ENCODE results near the gene MISFA. TPM values are rescaled to one million over a fixed set of nuclear protein-coding genes. Genes with fewer than 3 reads are reported as not detected.

Gene MISFA
- total RNA-seq, 1 experiment from 2014 or later = 3.7 TPM

- Histone ChIP-seq H3K79me2 (ENCODE audit: insufficient read depth, low read length) (peaks cover 14% of the 10 kb centered on the region; the same call in 1 of the 2 replicates), H3K9me3 (ENCODE audit: control insufficient read depth, low read depth, low read length) (no peaks in the 10 kb centered on the region), H3K14ac (ENCODE audit: insufficient read depth, low read length) (no peak overlapping the region), H3K23ac (ENCODE audit: insufficient read length, low read depth, low read length) (no peak overlapping the region), H3K4me2 (ENCODE audit: insufficient read depth, insufficient read length, low read length) (no peak overlapping the region), H3K4ac (ENCODE audit: low read depth, low read length) (no peak overlapping the region), H3K9ac (ENCODE audit: extremely low read depth, insufficient read length, low read length) (no peak overlapping the region), H3K79me1 (ENCODE audit: insufficient read depth, low read depth, low read length, poor library complexity, severe bottlenecking) (peaks cover 12% of the 10 kb centered on the region), H3K4me1 (ENCODE audit: insufficient read depth, low read length) (no peaks in the 10 kb centered on the region), H2BK120ac (ENCODE audit: low read depth, low read length, poor library complexity, severe bottlenecking) (no peak overlapping the region), H2BK5ac (ENCODE audit: insufficient read length, low read length) (no peak overlapping the region), H2BK15ac (ENCODE audit: low read depth, low read length) (no peak overlapping the region), H2AK5ac (ENCODE audit: insufficient read length, low read length) (no peak overlapping the region), H4K20me1 (ENCODE audit: control insufficient read depth, insufficient read depth, insufficient read length) (no peaks in the 10 kb centered on the region), H2BK12ac (ENCODE audit: insufficient read length, low read depth, low read length) (no peak overlapping the region), H3K27me3 (ENCODE audit: insufficient read depth, low read length) (no peaks in the 10 kb centered on the region), H2AFZ (ENCODE audit: low read length) (no peak overlapping the region), H4K5ac (ENCODE audit: insufficient read length, low read depth, low read length) (no peak overlapping the region), H3K56ac (ENCODE audit: insufficient read length, low read depth, low read length) (no peak overlapping the region), H4K8ac (replicated peaks; ENCODE audit: insufficient read length, low read depth, low read length) (no peak overlapping the region), H3K27ac (ENCODE audit: insufficient read length, low read depth, low read length) (no peak overlapping the region), H3K23me2 (ENCODE audit: insufficient read length, low read depth, low read length, poor library complexity, severe bottlenecking) (no peaks in the 10 kb centered on the region), H3T11ph (ENCODE audit: low read length) (no peak overlapping the region), H2BK20ac (ENCODE audit: low read depth, low read length, poor library complexity, severe bottlenecking) (no peak overlapping the region), H4K91ac (ENCODE audit: insufficient read length, low read depth, low read length) (no peak overlapping the region), H3K18ac (ENCODE audit: insufficient read length, low read depth, low read length) (no peak overlapping the region)
- DNase-seq = no peak
- H3K9me3 Mint-ChIP-seq = peaks cover 3% of the 10 kb centered on the region in 2 experiments; a peak in 2 of 5 replicates
- no peaks in the 10 kb centered on the region; a peak in 1 of 4 replicates for H3K4me1 Mint-ChIP-seq
- H3K27me3 Mint-ChIP-seq (ENCODE audit: low read depth) = no peaks in the 10 kb centered on the region
- no peak overlapping the region for H3K4me3 Mint-ChIP-seq
- H3K27ac Mint-ChIP-seq = no peak overlapping the region
- TF ChIP-seq CTCF (conservative IDR thresholded peaks at IDR 0.05) = no peak
- no CpG with 5 or more reads among the region's 1 CpG for WGBS (ENCODE audit: extremely low coverage, insufficient read length, low lambda C conversion rate)
- H3K36me3 Mint-ChIP-seq (ENCODE audit: insufficient read depth in 1 of 3, low read depth in 3 of 3) = peaks cover 0 to 6% (median 4%) of the 10 kb centered on the region in 3 experiments; a peak in 2 of 7 replicates
Observed at GRCh38 chr11:18624161-18624560, 24.6 kb downstream of the MISFA start.

All from H9 (cell line).